GM18519 (cell line): ENCODE results near the gene RERG.
"Not testable (repeated sequence)": the region's sequence is repeated elsewhere in the genome, so short reads cannot be mapped to it uniquely, and the experiment has no call there.

Experiments
- ATAC-seq: cut with Tn5 transposase; IDR thresholded peaks from one replicate; pipeline ENCODE4 v1.9.1; 2021; ENCODE audit warnings: mild to moderate bottlenecking, moderate library complexity; ENCODE audit not compliant: unreplicated experiment, low FRiP score

Gene RERG

GRCh38 chr12:15220915-15221885 lies at the start of gene RERG:
Gene RERG (minus strand): TSS chr12:15221417. CDS start chr12:15217489, 3,928 bp downstream.
- peak; percentile 88 for ATAC-seq

GRCh38 chr12:15270591-15270990 lies 49.4 kb upstream of the RERG start:
- no peak for ATAC-seq

GRCh38 chr12:15268927-15269552 lies 47.8 kb upstream of the RERG start:
- peak; percentile 83 for ATAC-seq

GRCh38 chr12:15268309-15268708 lies 47.1 kb upstream of the RERG start:
- ATAC-seq, result no peak

- ATAC-seq, result no peak
Observed at GRCh38 chr12:15265875-15266274, 44.7 kb upstream of the RERG start.

GRCh38 chr12:15256761-15257160 lies 35.5 kb upstream of the RERG start:
- no peak for ATAC-seq

- ATAC-seq, result no peak
Observed at GRCh38 chr12:15253990-15254389, 32.8 kb upstream of the RERG start.

- no peak for ATAC-seq
Observed at GRCh38 chr12:15244926-15245325, 23.7 kb upstream of the RERG start.

GRCh38 chr12:15244341-15244740 lies 23.1 kb upstream of the RERG start:
- ATAC-seq, result no peak

GRCh38 chr12:15243102-15243501 lies 21.9 kb upstream of the RERG start:
- no peak for ATAC-seq

GRCh38 chr12:15240898-15241297 lies 19.7 kb upstream of the RERG start:
- no peak for ATAC-seq

- ATAC-seq, result no peak
Observed at GRCh38 chr12:15234508-15234907, 13.3 kb upstream of the RERG start.

GRCh38 chr12:15234011-15234410 lies 12.8 kb upstream of the RERG start:
- ATAC-seq, result no peak

GRCh38 chr12:15232959-15233358 lies 11.7 kb upstream of the RERG start:
- no peak for ATAC-seq

- ATAC-seq, result no peak
Observed at GRCh38 chr12:15231493-15231892, 10.3 kb upstream of the RERG start.

- no peak for ATAC-seq
Observed at GRCh38 chr12:15230751-15231150, 9.5 kb upstream of the RERG start.

- no peak for ATAC-seq
Observed at GRCh38 chr12:15230137-15230536, 8.9 kb upstream of the RERG start.

- ATAC-seq, result peak; percentile 62
Observed at GRCh38 chr12:15227004-15227679, 5.9 kb upstream of the RERG start.

- not testable (repeated sequence) for ATAC-seq
Observed at GRCh38 chr12:15225863-15226218, 4.6 kb upstream of the RERG start.

- ATAC-seq, result no peak
Observed at GRCh38 chr12:15225136-15225862, 4.1 kb upstream of the RERG start.

GRCh38 chr12:15222219-15222618 lies 1.0 kb upstream of the RERG start:
- ATAC-seq, result no peak
